GM19372 (cell line): ENCODE measurements around the gene AKR1C1.
"Not testable (repeated sequence)": the region's sequence is repeated elsewhere in the genome, so short reads cannot be mapped to it uniquely, and the experiment has no call there.

Experiments used
- ATAC-seq: cut with Tn5 transposase; IDR thresholded peaks from one replicate; pipeline ENCODE4 v1.9.1; 2021; ENCODE audit warnings: mild to moderate bottlenecking, low read depth, moderate library complexity; ENCODE audit not compliant: unreplicated experiment

Gene AKR1C1

GRCh38 chr10:4962876-4963814 is at the start of gene AKR1C1:
AKR1C1 (plus strand) TSS chr10:4963415; CDS start chr10:4963445, 30 bp downstream.
- not testable (repeated sequence) for ATAC-seq

- ATAC-seq = no peak
Observed at GRCh38 chr10:4914213-4914850, 48.9 kb upstream of the AKR1C1 start.

- no peak for ATAC-seq
Observed at GRCh38 chr10:4916086-4916716, 47.0 kb upstream of the AKR1C1 start.

- ATAC-seq = no peak
Observed at GRCh38 chr10:4918236-4918635, 45.0 kb upstream of the AKR1C1 start.

- ATAC-seq = not testable (repeated sequence)
Observed at GRCh38 chr10:4924482-4924881, 38.7 kb upstream of the AKR1C1 start.

- no peak for ATAC-seq
Observed at GRCh38 chr10:4926400-4926799, 36.8 kb upstream of the AKR1C1 start.

GRCh38 chr10:4931587-4931986 is 31.6 kb upstream of the AKR1C1 start:
- ATAC-seq = no peak

- ATAC-seq = no peak
Observed at GRCh38 chr10:4934391-4934987, 28.7 kb upstream of the AKR1C1 start.

GRCh38 chr10:4937346-4937745 is 25.9 kb upstream of the AKR1C1 start:
- no peak for ATAC-seq

GRCh38 chr10:4939224-4940072 is 23.8 kb upstream of the AKR1C1 start:
- ATAC-seq = no peak

- ATAC-seq = not testable (repeated sequence)
Observed at GRCh38 chr10:4940073-4940428, 23.2 kb upstream of the AKR1C1 start.

- not testable (repeated sequence) for ATAC-seq
Observed at GRCh38 chr10:4940909-4941308, 22.3 kb upstream of the AKR1C1 start.

GRCh38 chr10:4941540-4942330 is 21.5 kb upstream of the AKR1C1 start:
- no peak for ATAC-seq

- ATAC-seq = not testable (repeated sequence)
Observed at GRCh38 chr10:4942931-4943330, 20.3 kb upstream of the AKR1C1 start.

- ATAC-seq = not testable (repeated sequence)
Observed at GRCh38 chr10:4943416-4943815, 19.8 kb upstream of the AKR1C1 start.

- ATAC-seq = no peak
Observed at GRCh38 chr10:4943821-4944220, 19.4 kb upstream of the AKR1C1 start.

- no peak for ATAC-seq
Observed at GRCh38 chr10:4944841-4945240, 18.4 kb upstream of the AKR1C1 start.

GRCh38 chr10:4945766-4946717 is 17.2 kb upstream of the AKR1C1 start:
- ATAC-seq = no peak
